Lower lobe of right lung (tissue), 2 donors: ENCODE measurements around the gene CCDC149. TPM values are rescaled to one million over a fixed set of nuclear protein-coding genes. Genes with fewer than 3 reads are reported as not detected.

Experiments used
- ATAC-seq, 2 donors: fragments of 200-7000 bp; cut with Tn5 transposase; one replicate each; pipeline ENCODE4 v1.9.1; 2020 to 2022; ENCODE audit warnings: mild to moderate bottlenecking in 2 of 2, moderate library complexity in 2 of 2
- DNase-seq: peaks from one replicate; pipeline ENCODE4 v3.0.0-alpha.2; 2020
- H3K27ac ChIP-seq: fragments of 200-600 bp; one replicate; pipeline ENCODE4 v1.8.0; 2022
- H3K27me3 ChIP-seq: fragments of 200-600 bp; one replicate; pipeline ENCODE4 v1.8.0; 2022; ENCODE audit warnings: low read depth
- H3K36me3 ChIP-seq: fragments of 200-600 bp; one replicate; pipeline ENCODE4 v1.8.0; 2022; ENCODE audit warnings: mild to moderate bottlenecking
- H3K4me1 ChIP-seq: fragments of 200-600 bp; one replicate; pipeline ENCODE4 v1.8.0; 2022
- H3K4me3 ChIP-seq: fragments of 200-600 bp; one replicate; pipeline ENCODE4 v1.8.0; 2022; ENCODE audit warnings: mild to moderate bottlenecking
- H3K9me3 ChIP-seq: fragments of 200-600 bp; one replicate; pipeline ENCODE4 v1.8.0; 2022
- intact Hi-C: fragments of 100-400 bp; cut with DNase I; formaldehyde crosslinking; loops from one replicate; pipeline ENCODE4 v1.11.0; 2022
- total RNA-seq: library from RNA; stranded (reverse); fragmentation: NEBNext Ultra II Directional; extraction: Animal tissue kit (Norgen Biotek cat#: 25700); gene quantifications from one replicate; pipeline ENCODE4 v1.2.1, GENCODE V29; 2021
- TF ChIP-seq, protein P1 (sequence below): fragments of 200-600 bp; IDR thresholded peaks from one replicate; pipeline ENCODE4 v1.8.0; 2022; ENCODE audit warnings: antibody characterized with exemption, mild to moderate bottlenecking
- donor health status: DM: no; HTN: yes; CAD: no; lungs with severe emphysema.

CCDC149 gene
- total RNA-seq, 1 donor from 2014 or later, result 23.8 TPM

DNA sequence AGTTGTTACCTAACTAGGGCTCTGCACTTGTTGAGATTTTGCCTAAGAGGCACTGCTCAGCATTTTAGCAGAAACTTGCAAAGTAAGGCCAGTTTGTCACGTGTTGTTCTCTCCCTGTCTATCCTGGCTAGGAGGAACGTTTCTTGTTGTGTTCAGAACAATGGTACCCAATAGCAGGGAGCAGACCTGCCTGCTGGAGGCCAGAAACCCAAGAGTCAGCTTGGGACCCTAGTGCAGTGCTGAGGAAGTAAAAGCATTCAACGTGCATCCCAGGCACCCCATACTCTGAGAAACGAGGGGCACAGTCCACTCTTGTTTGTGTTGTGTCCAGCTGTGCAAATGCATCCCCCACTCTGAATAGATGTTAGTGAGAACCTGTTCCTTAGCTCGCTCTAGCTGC lies 75.1 kb downstream of the CCDC149 start:
- Histone ChIP-seq H3K36me3 (peaks cover 30% of the 10 kb centered on the region), H3K27me3 (no peaks in the 10 kb centered on the region), H3K9me3 (no peaks in the 10 kb centered on the region), H3K27ac (no peak overlapping the region), H3K4me1 (peaks cover 3% of the 10 kb centered on the region), H3K4me3 (no peak overlapping the region)
- intact Hi-C loops, result no loop called here
- DNase-seq, result no peak
- ATAC-seq, result no peak
- TF ChIP-seq, protein P1, sequence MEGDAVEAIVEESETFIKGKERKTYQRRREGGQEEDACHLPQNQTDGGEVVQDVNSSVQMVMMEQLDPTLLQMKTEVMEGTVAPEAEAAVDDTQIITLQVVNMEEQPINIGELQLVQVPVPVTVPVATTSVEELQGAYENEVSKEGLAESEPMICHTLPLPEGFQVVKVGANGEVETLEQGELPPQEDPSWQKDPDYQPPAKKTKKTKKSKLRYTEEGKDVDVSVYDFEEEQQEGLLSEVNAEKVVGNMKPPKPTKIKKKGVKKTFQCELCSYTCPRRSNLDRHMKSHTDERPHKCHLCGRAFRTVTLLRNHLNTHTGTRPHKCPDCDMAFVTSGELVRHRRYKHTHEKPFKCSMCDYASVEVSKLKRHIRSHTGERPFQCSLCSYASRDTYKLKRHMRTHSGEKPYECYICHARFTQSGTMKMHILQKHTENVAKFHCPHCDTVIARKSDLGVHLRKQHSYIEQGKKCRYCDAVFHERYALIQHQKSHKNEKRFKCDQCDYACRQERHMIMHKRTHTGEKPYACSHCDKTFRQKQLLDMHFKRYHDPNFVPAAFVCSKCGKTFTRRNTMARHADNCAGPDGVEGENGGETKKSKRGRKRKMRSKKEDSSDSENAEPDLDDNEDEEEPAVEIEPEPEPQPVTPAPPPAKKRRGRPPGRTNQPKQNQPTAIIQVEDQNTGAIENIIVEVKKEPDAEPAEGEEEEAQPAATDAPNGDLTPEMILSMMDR, result no peak

DNA sequence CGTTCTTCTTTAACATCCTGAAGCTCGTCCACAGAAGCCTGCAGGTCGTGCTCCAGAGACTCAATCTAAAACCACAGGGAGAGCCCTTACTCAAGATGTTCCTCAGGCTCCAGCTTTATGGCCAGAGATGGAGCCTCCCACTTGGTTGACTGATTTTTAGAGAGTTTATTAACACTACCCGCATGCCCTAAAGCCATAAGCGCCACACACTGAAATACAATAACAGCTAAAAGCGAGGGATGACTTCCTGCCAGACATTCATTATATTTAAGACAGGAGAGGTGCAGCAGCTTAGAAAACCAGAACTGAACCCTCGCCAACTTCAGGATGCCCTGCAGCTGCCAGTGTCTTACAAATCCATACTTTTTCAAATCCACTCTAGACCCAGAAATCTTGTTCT lies 75.5 kb downstream of the CCDC149 start:
- peaks cover 32% of the 10 kb centered on the region for H3K36me3 ChIP-seq
- no peak overlapping the region for H3K27ac ChIP-seq
- no peak overlapping the region for H3K4me3 ChIP-seq
- no peaks in the 10 kb centered on the region for H3K9me3 ChIP-seq
- H3K4me1 ChIP-seq, result no peaks in the 10 kb centered on the region
- intact Hi-C loops, result no loop called here
- DNase-seq (no peak), ATAC-seq (no peak)
- TF ChIP-seq, protein P1, result no peak
- no peaks in the 10 kb centered on the region for H3K27me3 ChIP-seq

DNA sequence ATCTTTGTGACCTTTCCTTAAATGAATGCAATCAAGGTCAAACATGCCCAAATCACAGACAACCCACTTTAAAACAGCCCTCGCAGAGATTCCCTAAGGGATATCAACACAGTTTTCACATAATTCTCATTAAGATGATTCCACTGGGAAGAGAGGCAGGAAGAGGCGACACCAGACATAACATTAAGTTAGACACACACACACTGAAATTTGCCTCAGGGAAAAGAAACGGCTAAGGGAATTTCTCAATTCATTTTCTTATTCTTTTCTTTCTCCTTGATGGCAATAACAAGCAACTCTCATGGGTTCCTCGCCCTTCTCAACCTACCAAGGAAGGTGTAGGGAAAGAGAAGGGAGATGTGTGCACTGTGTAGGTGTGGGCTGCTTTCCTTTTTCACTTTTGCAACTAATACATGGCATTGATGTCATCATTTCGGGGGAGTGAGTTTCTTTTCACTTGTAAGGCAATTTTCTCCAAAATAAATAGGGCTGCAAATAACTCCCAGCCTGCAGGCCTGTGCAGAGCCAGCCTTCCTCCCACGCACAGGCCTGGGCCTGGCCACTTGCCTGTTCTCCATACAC lies 76.1 kb downstream of the CCDC149 start:
- Histone ChIP-seq H3K27me3 (no peaks in the 10 kb centered on the region), H3K4me1 (no peaks in the 10 kb centered on the region), H3K9me3 (no peaks in the 10 kb centered on the region), H3K4me3 (no peak overlapping the region), H3K36me3 (peaks cover 37% of the 10 kb centered on the region), H3K27ac (no peak overlapping the region)
- no peak for DNase-seq
- ATAC-seq, result no peak
- intact Hi-C loops, result no loop called here
- TF ChIP-seq, protein P1, result no peak

DNA sequence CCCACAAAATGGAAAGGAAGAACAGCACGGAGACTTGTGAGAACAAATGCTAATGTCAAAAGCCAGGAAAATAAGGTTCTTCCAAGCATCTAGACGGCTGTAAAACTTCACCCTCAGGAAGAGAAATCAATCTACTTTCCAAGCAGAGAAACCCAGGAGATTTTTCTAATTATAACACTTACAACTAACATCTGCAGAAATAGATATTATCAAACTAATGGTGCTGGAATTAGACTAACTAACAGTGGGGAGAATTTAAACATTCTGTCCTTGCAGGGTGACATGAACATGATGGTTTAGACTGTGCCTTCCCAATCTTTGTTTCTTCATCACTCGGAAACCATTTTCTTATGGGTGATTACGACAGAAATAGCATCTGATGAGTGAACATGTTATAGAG lies 77.1 kb downstream of the CCDC149 start:
- no peaks in the 10 kb centered on the region for H3K27me3 ChIP-seq
- ATAC-seq (no peak), DNase-seq (no peak)
- no peak overlapping the region for H3K27ac ChIP-seq
- TF ChIP-seq, protein P1, result no peak
- intact Hi-C loops, result no loop called here
- H3K4me1 ChIP-seq, result no peaks in the 10 kb centered on the region
- no peaks in the 10 kb centered on the region for H3K9me3 ChIP-seq
- peaks cover 46% of the 10 kb centered on the region for H3K36me3 ChIP-seq
- H3K4me3 ChIP-seq, result no peak overlapping the region

DNA sequence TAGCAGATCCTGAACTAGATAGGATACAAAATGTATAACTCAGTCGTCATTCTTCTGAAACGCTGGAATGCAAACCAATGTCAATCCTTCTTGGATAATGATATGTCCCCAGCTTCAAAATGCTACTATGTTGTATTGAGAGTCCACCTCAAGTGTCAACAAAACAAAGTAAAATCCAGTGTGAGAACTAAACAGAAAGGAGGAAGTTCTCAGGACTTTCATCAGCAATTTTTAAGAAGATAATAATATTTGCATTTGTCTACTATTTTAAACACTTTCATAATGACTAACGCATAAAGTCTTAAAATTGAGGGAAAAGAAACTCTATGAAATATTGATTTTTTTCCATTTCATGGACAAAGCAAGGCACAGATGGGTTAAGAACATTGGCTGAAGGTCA lies 81.2 kb downstream of the CCDC149 start:
- DNase-seq, result no peak
- Histone ChIP-seq H3K27me3 (no peaks in the 10 kb centered on the region), H3K4me3 (no peak overlapping the region), H3K36me3 (peaks cover 66% of the 10 kb centered on the region), H3K4me1 (no peaks in the 10 kb centered on the region), H3K9me3 (no peaks in the 10 kb centered on the region), H3K27ac (no peak overlapping the region)
- intact Hi-C loops, result no loop called here
- no peak for ATAC-seq
- TF ChIP-seq, protein P1, result no peak
